Raji (cell line): ENCODE data around the gene MRPL51.

ENCODE experiments used
- POLR2A ChIP-seq: IDR thresholded peaks from 2 replicates; pipeline ENCODE4 v1.6.1; 2011; ENCODE audit warnings: low read depth, low read length, control low read depth; ENCODE audit not compliant: insufficient read depth

The MRPL51 gene

DNA sequence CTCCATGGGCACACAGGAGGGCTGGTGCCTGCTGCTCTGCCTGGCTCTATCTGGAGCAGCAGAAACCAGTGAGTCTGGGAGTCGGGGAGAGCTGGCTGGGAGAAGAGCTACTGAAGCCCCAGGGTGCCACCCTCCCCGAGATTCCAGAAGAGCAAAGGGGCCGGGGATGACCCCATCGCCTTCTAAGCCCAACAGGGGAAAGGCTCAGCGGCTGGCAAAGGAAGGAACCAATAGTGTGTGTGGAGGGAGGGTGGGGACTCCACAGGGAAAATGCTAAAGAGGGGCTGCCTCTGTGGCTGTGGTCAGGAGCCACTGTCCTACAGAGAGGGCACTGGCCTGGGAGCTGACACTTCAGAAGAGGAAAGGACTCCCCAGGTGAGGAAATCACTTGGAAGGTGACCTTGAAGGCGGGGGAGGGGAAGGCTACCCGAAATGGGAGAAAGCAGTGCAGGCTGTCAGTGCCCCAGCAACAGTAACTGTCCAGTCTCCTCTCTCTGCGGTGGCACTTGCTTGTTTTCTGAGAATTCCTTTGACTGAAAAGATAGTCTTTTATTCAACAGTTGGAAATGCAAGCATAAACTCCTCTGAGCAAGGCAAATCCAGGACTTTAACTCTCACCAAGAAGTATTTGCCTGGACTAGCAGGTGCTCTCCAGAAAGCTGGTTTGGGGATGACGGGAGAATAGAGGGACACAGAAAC, 40.7 kb downstream of the MRPL51 start:
- no peak; the same call in 1 of the 2 replicates for TF ChIP-seq POLR2A

DNA sequence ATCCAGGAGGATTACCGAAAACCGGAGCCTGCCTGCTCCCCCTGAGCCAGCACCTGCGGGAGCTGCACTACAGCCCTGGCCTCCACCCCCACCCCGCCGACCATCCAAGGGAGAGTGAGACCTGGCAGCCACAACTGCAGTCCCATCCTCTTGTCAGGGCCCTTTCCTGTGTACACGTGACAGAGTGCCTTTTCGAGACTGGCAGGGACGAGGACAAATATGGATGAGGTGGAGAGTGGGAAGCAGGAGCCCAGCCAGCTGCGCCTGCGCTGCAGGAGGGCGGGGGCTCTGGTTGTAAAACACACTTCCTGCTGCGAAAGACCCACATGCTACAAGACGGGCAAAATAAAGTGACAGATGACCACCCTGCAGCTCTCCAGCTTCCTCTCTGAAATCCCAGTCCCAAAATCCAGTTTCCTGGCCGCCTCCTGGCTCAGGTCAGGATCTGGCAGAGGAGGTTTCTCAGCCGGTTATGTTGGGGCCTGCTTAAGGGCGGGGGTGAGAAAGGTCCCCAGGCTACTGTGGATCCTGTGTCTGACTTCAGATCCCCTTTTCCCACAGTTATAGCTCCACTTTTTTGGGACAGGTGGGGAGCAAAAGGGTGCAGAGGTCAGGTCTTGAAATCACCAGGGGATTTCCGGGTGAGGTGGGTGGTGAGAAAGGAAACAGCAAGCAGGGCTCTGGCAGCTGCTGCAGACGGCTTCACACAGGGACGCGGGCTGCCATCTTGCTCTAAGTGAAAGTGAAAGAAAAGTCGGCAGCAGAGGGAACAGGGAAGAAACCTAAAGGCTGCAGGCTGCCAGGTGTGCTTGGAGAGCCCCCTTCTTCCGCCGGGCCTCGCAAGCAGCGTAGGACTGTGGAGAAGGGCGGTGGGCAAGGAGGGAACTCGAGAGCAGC, 41.5 kb downstream of the MRPL51 start, which contains the start of gene TAPBPL:
TSS of gene TAPBPL (plus strand) at position 695 of the 897 bp plus-strand sequence. CDS start 207 bp downstream, outside the sequence.
- TF ChIP-seq POLR2A = peak; percentile 60

DNA sequence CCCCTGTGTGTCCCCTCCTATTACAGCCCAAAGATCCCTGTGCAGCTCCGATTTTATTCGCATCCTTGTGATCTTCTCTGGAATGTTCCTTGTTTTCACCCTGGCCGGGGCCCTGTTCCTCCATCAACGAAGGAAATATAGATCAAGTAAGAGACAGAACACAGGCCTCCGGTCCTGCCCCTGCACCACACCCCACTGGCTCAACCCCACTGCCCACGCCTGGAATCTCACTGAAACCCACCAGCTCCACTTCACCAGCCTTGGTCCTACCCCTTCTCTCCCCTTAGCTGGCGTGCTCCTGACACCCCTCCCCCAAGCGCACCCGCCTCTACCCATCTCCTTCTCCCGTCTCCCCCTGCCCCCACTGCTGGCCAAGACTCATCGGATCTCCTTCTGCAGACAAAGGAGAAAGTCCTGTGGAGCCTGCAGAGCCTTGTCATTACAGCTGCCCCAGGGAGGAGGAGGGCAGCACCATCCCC, 42.2 kb downstream of the MRPL51 start:
- no peak for TF ChIP-seq POLR2A

DNA sequence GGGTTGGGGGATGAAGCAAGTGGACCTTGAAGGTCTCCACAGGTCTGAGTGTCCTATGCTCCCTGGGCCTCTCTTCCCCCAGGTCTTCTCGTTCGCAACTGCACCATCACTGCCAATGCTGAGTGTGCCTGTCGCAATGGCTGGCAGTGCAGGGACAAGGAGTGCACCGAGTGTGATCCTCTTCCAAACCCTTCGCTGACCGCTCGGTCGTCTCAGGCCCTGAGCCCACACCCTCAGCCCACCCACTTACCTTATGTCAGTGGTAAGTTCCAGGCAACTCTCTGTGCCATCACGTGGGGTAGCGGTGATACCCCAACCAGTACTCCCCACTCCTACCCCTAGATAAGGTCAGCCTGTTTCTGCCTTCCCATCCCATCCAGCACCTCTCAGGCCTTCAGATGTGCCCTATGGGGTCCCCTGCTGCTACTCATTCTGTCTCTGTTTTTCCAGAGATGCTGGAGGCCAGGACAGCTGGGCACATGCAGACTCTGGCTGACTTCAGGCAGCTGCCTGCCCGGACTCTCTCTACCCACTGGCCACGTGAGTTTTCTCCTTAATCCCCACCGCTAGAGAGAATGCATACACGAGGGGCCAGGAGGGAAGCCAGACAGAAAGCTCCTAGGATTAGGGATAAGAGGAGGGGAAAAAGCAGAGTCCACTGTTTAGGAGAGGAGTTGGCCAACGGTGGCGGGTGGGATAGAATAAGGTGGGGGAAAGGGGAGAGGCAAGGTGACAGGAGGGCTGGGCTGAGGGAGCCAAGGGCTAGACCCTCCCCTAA, 42.8 kb downstream of the MRPL51 start:
- TF ChIP-seq POLR2A = 0 out of 2 replicates have a peak, but pooled peaks have one; percentile 20

- peak; percentile 69 for TF ChIP-seq POLR2A
Measured at GRCh38 chr12:6444704-6445688, 48.1 kb downstream of the MRPL51 start, which contains the start of gene CD27. Gene CD27 (plus strand): TSS chr12:6444955. CDS start chr12:6445096, 141 bp downstream.

GRCh38 chr12:6444031-6444430, 49.0 kb downstream of the MRPL51 start:
- no peak for TF ChIP-seq POLR2A

- peak; percentile 69 for TF ChIP-seq POLR2A
Measured at GRCh38 chr12:6443361-6443983, 49.6 kb downstream of the MRPL51 start.

- no peak for TF ChIP-seq POLR2A
Measured at GRCh38 chr12:6442836-6443235, 50.2 kb downstream of the MRPL51 start.
